DND-41 (cell line): ENCODE measurements around the gene ZNF484.
"Not testable (repeated sequence)": the region's sequence is repeated elsewhere in the genome, so short reads cannot be mapped to it uniquely, and the experiment has no call there.

Source experiments
- ATAC-seq: fragments of 200-7000 bp; cut with Tn5 transposase; 3 replicates; pipeline ENCODE4 v1.9.1; 2021; ENCODE audit warnings: low read depth; ENCODE audit not compliant: insufficient read depth
- DNase-seq: peaks from one replicate; pipeline ENCODE4 v3.0.0-alpha.2; 2020
- H2AFZ ChIP-seq: 2 replicates; pipeline ENCODE4 v1.6.0; 2012; ENCODE audit warnings: low read depth, low read length
- H3K27ac ChIP-seq: 2 replicates; pipeline ENCODE4 v1.5.1; 2012; ENCODE audit warnings: low read length, inconsistent platforms
- H3K27me3 ChIP-seq: fragments of 200-600 bp; sonication (generic); 2 replicates; pipeline ENCODE4 v1.6.0; 2012; ENCODE audit warnings: low read length, mild to moderate bottlenecking, inconsistent platforms; ENCODE audit not compliant: insufficient read depth, poor library complexity
- H3K36me3 ChIP-seq: 2 replicates; pipeline ENCODE4 v1.5.1; 2012; ENCODE audit warnings: low read length, inconsistent platforms; ENCODE audit not compliant: insufficient read depth
- H3K4me1 ChIP-seq: 2 replicates; pipeline ENCODE4 v1.5.1; 2012; ENCODE audit warnings: mild to moderate bottlenecking, low read length; ENCODE audit not compliant: insufficient read depth
- H3K4me2 ChIP-seq: 2 replicates; pipeline ENCODE4 v1.6.0; 2012; ENCODE audit warnings: mild to moderate bottlenecking, moderate library complexity, low read length, inconsistent platforms; ENCODE audit not compliant: insufficient read depth
- H3K4me3 ChIP-seq, 2 experiments: fragments of 200-600 bp in 1 of 2; shearing (Covaris generic) in 1 of 2; 2 replicates each; pipeline ENCODE4 v1.5.1; 2012 to 2016; ENCODE audit warnings: inconsistent platforms in 2 of 2, low read length in 2 of 2, mild to moderate bottlenecking in 2 of 2, low read depth in 1 of 2, moderate library complexity in 1 of 2
- H3K79me2 ChIP-seq: 2 replicates; pipeline ENCODE4 v1.6.0; 2012; ENCODE audit warnings: low read length, inconsistent platforms; ENCODE audit not compliant: insufficient read depth
- H3K9ac ChIP-seq: 2 replicates; pipeline ENCODE4 v1.6.0; 2012; ENCODE audit warnings: low read depth, mild to moderate bottlenecking, inconsistent platforms, low read length, moderate library complexity
- H3K9me3 ChIP-seq: 2 replicates; pipeline ENCODE4 v1.5.1; 2012; ENCODE audit warnings: low read length, moderate library complexity, mild to moderate bottlenecking, inconsistent platforms; ENCODE audit not compliant: insufficient read depth, severe bottlenecking
- H4K20me1 ChIP-seq: 2 replicates; pipeline ENCODE4 v1.6.0; 2012; ENCODE audit warnings: low read length; ENCODE audit not compliant: insufficient read depth
- CTCF ChIP-seq: IDR thresholded peaks from 2 replicates; pipeline ENCODE4 v1.5.1; 2012; ENCODE audit warnings: borderline replicate concordance, low read length, moderate library complexity, mild to moderate bottlenecking; ENCODE audit not compliant: poor library complexity, severe bottlenecking; ENCODE audit errors: extremely low read depth
- EZH2 ChIP-seq: IDR thresholded peaks from 3 replicates; pipeline ENCODE4 v1.6.1; 2012; ENCODE audit warnings: borderline replicate concordance, low read depth, mild to moderate bottlenecking, moderate library complexity, low read length, inconsistent platforms; ENCODE audit not compliant: severe bottlenecking

The ZNF484 gene

DNA sequence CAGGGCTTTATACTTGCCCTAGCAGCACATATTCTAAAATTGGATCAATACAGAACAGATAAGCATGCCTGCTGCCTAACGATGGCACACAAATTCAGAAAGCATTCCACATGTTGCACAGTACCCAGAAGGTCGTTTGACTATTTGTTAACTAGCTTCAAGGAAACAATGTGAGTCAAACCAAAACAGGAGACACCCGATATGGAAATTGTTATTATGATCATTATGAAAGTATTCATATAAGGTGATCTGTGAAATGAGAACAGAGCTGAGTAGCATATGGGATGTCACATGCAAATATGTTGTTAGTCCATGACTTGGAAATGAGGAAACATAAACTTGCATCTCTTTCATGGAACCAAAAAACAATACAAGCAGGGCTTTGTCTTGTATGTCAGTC is 56.9 kb downstream of the ZNF484 start:
- no peaks in the 10 kb centered on the region for H4K20me1 ChIP-seq
- no peak overlapping the region for H2AFZ ChIP-seq
- no peaks in the 10 kb centered on the region for H3K4me1 ChIP-seq
- H3K9ac ChIP-seq, result no peak overlapping the region
- H3K79me2 ChIP-seq, result no peaks in the 10 kb centered on the region
- no peak overlapping the region for H3K4me2 ChIP-seq
- H3K27me3 ChIP-seq, result no peaks in the 10 kb centered on the region
- H3K27ac ChIP-seq, result no peak overlapping the region
- no peaks in the 10 kb centered on the region for H3K36me3 ChIP-seq
- H3K4me3 ChIP-seq, result no peak overlapping the region
- no peak for ATAC-seq
- H3K9me3 ChIP-seq, result no peaks in the 10 kb centered on the region
- TF ChIP-seq EZH2 (no peak), CTCF (no peak)
- no peak for DNase-seq

- not testable (repeated sequence) for H3K79me2 ChIP-seq, H3K4me3 ChIP-seq, H3K9ac ChIP-seq, ATAC-seq, H3K4me2 ChIP-seq, H3K4me1 ChIP-seq, H3K27me3 ChIP-seq, DNase-seq, H3K27ac ChIP-seq, H4K20me1 ChIP-seq, H3K36me3 ChIP-seq, H2AFZ ChIP-seq, H3K9me3 ChIP-seq
These were observed 57.9 kb downstream of the ZNF484 start for GRCh38 chr9:92819898-92820297.

- H3K4me3 ChIP-seq, ATAC-seq, H3K36me3 ChIP-seq, H2AFZ ChIP-seq, DNase-seq, H3K4me2 ChIP-seq, H4K20me1 ChIP-seq, H3K9ac ChIP-seq, H3K27ac ChIP-seq, H3K27me3 ChIP-seq, H3K79me2 ChIP-seq, H3K4me1 ChIP-seq, H3K9me3 ChIP-seq: not testable (repeated sequence)
These were observed 68.1 kb downstream of the ZNF484 start for GRCh38 chr9:92809629-92810326.

DNA sequence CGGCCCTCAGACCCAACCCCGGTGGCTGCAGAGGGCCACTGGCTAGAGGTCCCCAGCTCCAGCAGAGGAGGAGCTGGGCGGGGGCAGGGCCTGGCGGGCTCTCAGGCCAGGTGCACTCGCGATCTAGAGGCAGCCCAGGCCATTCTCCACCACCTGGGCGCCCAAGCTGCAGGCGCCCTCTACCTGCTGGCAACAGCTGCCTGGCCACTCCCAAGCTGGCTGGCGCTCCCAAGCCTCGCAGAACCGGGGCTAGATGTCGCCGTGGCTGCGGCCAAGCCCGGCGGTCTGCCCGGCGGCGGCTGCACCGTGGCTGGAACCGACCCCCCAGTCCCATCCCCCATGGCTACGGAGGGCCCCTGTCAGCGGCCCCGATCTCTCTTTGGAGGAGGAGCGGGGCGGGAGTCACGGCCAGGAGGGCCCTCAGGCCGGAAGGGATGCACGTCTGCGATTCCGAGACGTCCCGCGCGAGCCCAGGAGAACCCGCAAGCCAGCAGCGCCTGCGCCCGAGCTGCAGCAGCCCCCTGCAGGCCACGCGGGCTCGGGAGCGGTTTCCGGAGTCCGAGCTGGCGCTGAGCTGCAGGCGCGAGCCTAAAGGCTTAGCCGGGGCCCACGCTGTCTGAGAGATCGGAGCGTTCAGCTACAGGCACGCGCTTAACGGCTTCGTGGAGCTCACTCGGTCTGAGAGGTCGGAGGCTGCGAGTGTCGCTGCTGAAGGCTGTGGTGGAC is 68.9 kb downstream of the ZNF484 start:
- Histone ChIP-seq H3K4me1 (no peaks in the 10 kb centered on the region), H2AFZ (no peak overlapping the region), H3K79me2 (no peaks in the 10 kb centered on the region), H3K9ac (no peak overlapping the region), H3K27ac (no peak overlapping the region), H3K4me2 (no peak overlapping the region), H3K4me3 (no peak overlapping the region), H4K20me1 (no peaks in the 10 kb centered on the region; the same call in 1 of the 2 replicates), H3K36me3 (no peaks in the 10 kb centered on the region), H3K9me3 (no peaks in the 10 kb centered on the region), H3K27me3 (no peaks in the 10 kb centered on the region)
- ATAC-seq, result no peak
- DNase-seq, result no peak
- no peak for TF ChIP-seq EZH2
- no peak for TF ChIP-seq CTCF
